Uterus (tissue), 2 donors: ENCODE data around the gene BRD3.

Experiments
- CTCF ChIP-seq, 4 experiments: fragments of 200-600 bp in 2 of 4; fragments of 450-650 bp in 2 of 4; sonication (generic) in 2 of 4; IDR thresholded peaks; one replicate each; pipeline ENCODE4 v1.5.1; 2016 to 2019; ENCODE audit warnings: antibody characterized with exemption in 4 of 4, mild to moderate bottlenecking in 2 of 4, moderate library complexity in 1 of 4
- POLR2A ChIP-seq, 2 donors: fragments of 450-650 bp; IDR thresholded peaks; one replicate each; pipeline ENCODE4 v1.6.1; 2016; ENCODE audit warnings: antibody characterized with exemption in 2 of 2, mild to moderate bottlenecking in 1 of 2, moderate library complexity in 1 of 2

- no peak for TF ChIP-seq POLR2A (IDR thresholded peaks at IDR 0.05)
- TF ChIP-seq CTCF (IDR thresholded peaks at IDR 0.05), result no peak
Observed at GRCh38 chr9:133986774-133987445, 80.9 kb downstream of the BRD3 start.
